GM04504 (cell line): ENCODE data around the gene MSRB3.

Source experiments
- DNase-seq: peaks from one replicate; pipeline ENCODE4 v3.0.0-alpha.2; 2012; ENCODE audit warnings: low read depth

The MSRB3 gene

GRCh38 chr12:65497660-65498059 is 219.2 kb downstream of the MSRB3 start:
- DNase-seq = no peak

- no peak for DNase-seq
These were observed 220.7 kb downstream of the MSRB3 start for GRCh38 chr12:65499167-65499566.

GRCh38 chr12:65500091-65500900 is 221.8 kb downstream of the MSRB3 start:
- no peak for DNase-seq

GRCh38 chr12:65501093-65501621 is 222.7 kb downstream of the MSRB3 start:
- no peak for DNase-seq

- DNase-seq = no peak
These were observed 223.5 kb downstream of the MSRB3 start for GRCh38 chr12:65501935-65502334.

GRCh38 chr12:65504417-65504816 is 225.9 kb downstream of the MSRB3 start:
- no peak for DNase-seq

- no peak for DNase-seq
These were observed 227.1 kb downstream of the MSRB3 start for GRCh38 chr12:65505386-65506121.

GRCh38 chr12:65508276-65509035 is 230.0 kb downstream of the MSRB3 start:
- no peak for DNase-seq

GRCh38 chr12:65510007-65510406 is 231.5 kb downstream of the MSRB3 start:
- no peak for DNase-seq

- no peak for DNase-seq
These were observed 232.1 kb downstream of the MSRB3 start for GRCh38 chr12:65510584-65511050.

GRCh38 chr12:65511134-65511834 is 232.8 kb downstream of the MSRB3 start:
- DNase-seq = no peak

GRCh38 chr12:65511912-65512311 is 233.4 kb downstream of the MSRB3 start:
- DNase-seq = no peak
